ENCODE data around the gene PDE5A.
A peak's percentile ranks its signal among the peaks of the same experiment; 100 is the strongest.
"Not testable (repeated sequence)": the region's sequence is repeated elsewhere in the genome, so short reads cannot be mapped to it uniquely, and the experiment has no call there.

PDE5A gene

GRCh38 chr4:119628281-119629141 lies at the start of gene PDE5A:
Gene PDE5A (minus strand): TSS chr4:119628804. CDS start chr4:119628671, 133 bp downstream.
- DNase-seq: peak; percentile 71

- DNase-seq: no peak
Observed at GRCh38 chr4:119676101-119676500, 47.5 kb upstream of the PDE5A start.

- DNase-seq: no peak
Observed at GRCh38 chr4:119675391-119675790, 46.8 kb upstream of the PDE5A start.

GRCh38 chr4:119672938-119673337 lies 44.3 kb upstream of the PDE5A start:
- DNase-seq: no peak

- no peak for DNase-seq
Observed at GRCh38 chr4:119672086-119672485, 43.5 kb upstream of the PDE5A start.

GRCh38 chr4:119671205-119671604 lies 42.6 kb upstream of the PDE5A start:
- DNase-seq: no peak

- no peak for DNase-seq
Observed at GRCh38 chr4:119667802-119668201, 39.2 kb upstream of the PDE5A start.

GRCh38 chr4:119666653-119667091 lies 38.1 kb upstream of the PDE5A start:
- DNase-seq: no peak

- no peak for DNase-seq
Observed at GRCh38 chr4:119665752-119666151, 37.1 kb upstream of the PDE5A start.

- no peak for DNase-seq
Observed at GRCh38 chr4:119664168-119664907, 35.7 kb upstream of the PDE5A start.

- DNase-seq: no peak
Observed at GRCh38 chr4:119663160-119663788, 34.7 kb upstream of the PDE5A start.

- DNase-seq: not testable (repeated sequence)
Observed at GRCh38 chr4:119662612-119663011, 34.0 kb upstream of the PDE5A start.

- no peak for DNase-seq
Observed at GRCh38 chr4:119661231-119661630, 32.6 kb upstream of the PDE5A start.

- DNase-seq: no peak
Observed at GRCh38 chr4:119659576-119659975, 31.0 kb upstream of the PDE5A start.

GRCh38 chr4:119657111-119657611 lies 28.6 kb upstream of the PDE5A start:
- DNase-seq: no peak

- no peak for DNase-seq
Observed at GRCh38 chr4:119656342-119656741, 27.7 kb upstream of the PDE5A start.

- no peak for DNase-seq
Observed at GRCh38 chr4:119655111-119655837, 26.7 kb upstream of the PDE5A start.

GRCh38 chr4:119653990-119654389 lies 25.4 kb upstream of the PDE5A start:
- DNase-seq: no peak

- no peak for DNase-seq
Observed at GRCh38 chr4:119652998-119653397, 24.4 kb upstream of the PDE5A start.

- no peak for DNase-seq
Observed at GRCh38 chr4:119648398-119648797, 19.8 kb upstream of the PDE5A start.

GRCh38 chr4:119647558-119647957 lies 19.0 kb upstream of the PDE5A start:
- no peak for DNase-seq

GRCh38 chr4:119646347-119647071 lies 17.9 kb upstream of the PDE5A start:
- no peak for DNase-seq
